GM19467 (cell line): Measurements from ENCODE around the gene CNRIP1.
"Not testable (repeated sequence)": the region's sequence is repeated elsewhere in the genome, so short reads cannot be mapped to it uniquely, and the experiment has no call there.

Experiments
- ATAC-seq: cut with Tn5 transposase; IDR thresholded peaks from one replicate; pipeline ENCODE4 v1.9.1; 2021; ENCODE audit warnings: mild to moderate bottlenecking, moderate library complexity; ENCODE audit not compliant: unreplicated experiment

Gene CNRIP1

DNA sequence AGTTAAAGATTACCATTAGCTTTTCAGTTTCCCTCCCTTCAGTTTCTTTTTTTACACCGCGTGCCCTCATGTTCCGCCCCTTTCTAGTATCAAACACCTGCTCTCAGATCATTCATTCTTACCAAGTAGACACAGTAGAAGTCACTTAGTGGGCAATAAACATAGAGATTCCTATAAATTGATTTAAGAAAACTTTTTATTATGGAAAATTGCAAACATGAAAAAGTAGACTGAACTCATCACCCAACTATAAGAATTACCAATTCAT is 21.2 kb upstream of the CNRIP1 start:
- no peak for ATAC-seq

DNA sequence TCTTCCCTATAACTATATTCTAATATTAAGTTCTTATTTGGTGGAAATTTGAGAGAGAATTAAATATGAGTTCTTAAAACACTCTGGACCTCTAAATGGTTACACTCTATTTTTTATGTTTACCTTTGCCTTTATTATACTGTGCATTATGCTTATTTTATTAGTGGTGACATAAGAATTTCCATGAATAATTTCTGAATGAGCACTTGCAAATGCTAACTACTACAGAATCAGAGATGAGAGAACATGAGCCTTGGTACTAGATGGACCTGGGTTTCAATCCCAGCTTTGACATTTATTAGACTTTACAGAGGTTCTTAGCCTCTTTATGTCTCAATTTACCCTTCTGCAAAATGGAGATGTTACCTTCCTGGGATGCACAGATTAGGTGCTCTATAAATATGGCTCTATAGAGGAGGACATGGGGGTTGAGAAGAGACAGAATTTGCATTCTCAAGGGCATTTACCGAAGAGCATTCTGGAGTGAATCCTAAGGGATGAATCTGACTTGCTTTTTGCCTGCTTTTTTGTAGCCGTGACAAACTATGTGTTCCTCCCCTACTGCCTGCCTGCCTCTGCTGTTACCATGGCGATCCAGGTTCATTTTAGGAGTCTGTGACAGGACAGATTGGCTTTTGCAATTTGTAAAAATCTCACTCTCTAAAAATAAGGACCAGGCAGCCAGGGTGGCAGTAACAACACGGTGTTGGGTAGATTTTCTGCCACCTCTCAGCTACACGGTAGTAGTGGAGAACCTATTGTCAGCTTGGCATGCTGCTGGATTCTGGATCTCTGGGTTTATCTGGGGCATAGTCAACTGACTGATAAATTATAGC is 20.7 kb upstream of the CNRIP1 start:
- no peak for ATAC-seq

- no peak for ATAC-seq
Measured at GRCh38 chr2:68336192-68336591, 16.4 kb upstream of the CNRIP1 start.

GRCh38 chr2:68333931-68334330 is 14.2 kb upstream of the CNRIP1 start:
- ATAC-seq, result no peak

GRCh38 chr2:68333009-68333408 is 13.3 kb upstream of the CNRIP1 start:
- no peak for ATAC-seq

- ATAC-seq, result no peak
Measured at GRCh38 chr2:68330691-68331090, 10.9 kb upstream of the CNRIP1 start.

- no peak for ATAC-seq
Measured at GRCh38 chr2:68328901-68329300, 9.2 kb upstream of the CNRIP1 start.

- no peak for ATAC-seq
Measured at GRCh38 chr2:68325056-68325455, 5.3 kb upstream of the CNRIP1 start.

DNA sequence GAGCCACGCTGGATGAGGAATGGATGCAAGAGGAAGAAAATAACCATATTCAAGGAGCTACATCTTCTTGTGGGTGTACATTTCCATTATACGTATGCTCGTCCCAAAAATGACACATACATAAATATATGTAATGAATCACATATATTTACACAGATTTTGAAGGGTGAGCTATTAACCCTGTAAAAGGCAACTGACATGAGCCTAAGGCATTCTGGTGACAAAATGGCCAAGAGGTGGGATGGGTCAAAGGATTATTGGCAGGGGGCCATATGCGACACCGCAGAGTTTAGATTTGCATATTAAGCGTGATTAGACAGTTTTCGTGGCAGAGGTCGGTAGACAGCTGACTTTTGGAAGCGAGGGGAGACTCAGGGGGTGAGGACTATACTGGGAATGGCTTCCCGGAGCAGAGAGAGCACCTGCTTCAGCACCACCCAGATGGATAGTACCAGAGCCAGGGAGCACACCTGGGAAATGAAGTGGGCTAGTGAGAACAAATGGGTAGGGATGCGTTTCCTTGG is 431 bp upstream of the CNRIP1 start:
- no peak for ATAC-seq

DNA sequence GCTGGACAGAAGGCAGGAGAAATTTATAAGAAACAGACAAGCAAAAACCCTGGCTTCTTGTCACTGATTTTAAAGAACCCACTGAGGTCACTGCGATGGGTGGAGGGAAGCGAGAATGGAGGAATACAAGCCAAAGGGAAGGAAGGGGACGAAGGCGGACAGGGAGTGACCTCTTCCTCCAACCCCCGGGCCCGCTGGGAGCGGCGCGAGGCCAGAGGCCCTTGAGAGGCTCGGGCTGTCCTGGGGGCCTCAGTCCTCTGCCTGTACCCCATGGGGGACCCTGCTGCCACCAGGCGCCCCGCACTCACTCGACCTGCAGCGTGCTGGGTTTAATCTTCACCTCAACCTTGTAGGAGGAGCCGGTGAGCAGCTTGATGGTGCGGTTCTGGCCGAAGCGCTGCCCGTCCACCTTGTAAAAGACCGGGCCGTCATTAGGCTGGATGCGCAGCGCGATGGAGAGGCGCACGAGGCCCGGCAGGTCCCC is 793 bp downstream of the CNRIP1 start:
- ATAC-seq, result no peak

- ATAC-seq, result no peak
Measured at GRCh38 chr2:68317971-68318913, 1.5 kb downstream of the CNRIP1 start.

DNA sequence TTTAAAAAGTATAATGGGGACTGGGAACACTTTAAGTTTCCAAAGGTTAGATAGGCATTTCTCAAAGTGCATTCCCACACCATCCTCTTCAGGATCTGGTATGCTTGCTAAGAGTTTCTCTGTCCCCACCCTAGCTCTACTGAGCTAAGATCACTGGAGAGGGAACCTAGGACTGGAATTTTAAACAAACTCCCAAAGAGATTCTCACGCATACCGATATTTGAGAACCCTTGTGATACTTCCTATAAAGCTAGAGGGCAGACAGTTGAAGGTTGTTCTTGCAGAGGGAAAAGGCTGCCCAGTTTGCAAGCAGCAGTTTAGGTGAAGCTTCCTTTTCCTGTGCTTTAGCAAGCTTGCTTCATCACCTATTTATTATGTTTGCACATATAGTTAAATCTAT is 3.6 kb downstream of the CNRIP1 start:
- ATAC-seq, result no peak

GRCh38 chr2:68311033-68311432 is 8.7 kb downstream of the CNRIP1 start:
- ATAC-seq, result no peak

GRCh38 chr2:68309426-68309825 is 10.3 kb downstream of the CNRIP1 start:
- ATAC-seq, result no peak

- not testable (repeated sequence) for ATAC-seq
Measured at GRCh38 chr2:68303902-68304272, 15.9 kb downstream of the CNRIP1 start.

- no peak for ATAC-seq
Measured at GRCh38 chr2:68303033-68303901, 16.5 kb downstream of the CNRIP1 start.

- no peak for ATAC-seq
Measured at GRCh38 chr2:68302281-68302875, 17.4 kb downstream of the CNRIP1 start.

DNA sequence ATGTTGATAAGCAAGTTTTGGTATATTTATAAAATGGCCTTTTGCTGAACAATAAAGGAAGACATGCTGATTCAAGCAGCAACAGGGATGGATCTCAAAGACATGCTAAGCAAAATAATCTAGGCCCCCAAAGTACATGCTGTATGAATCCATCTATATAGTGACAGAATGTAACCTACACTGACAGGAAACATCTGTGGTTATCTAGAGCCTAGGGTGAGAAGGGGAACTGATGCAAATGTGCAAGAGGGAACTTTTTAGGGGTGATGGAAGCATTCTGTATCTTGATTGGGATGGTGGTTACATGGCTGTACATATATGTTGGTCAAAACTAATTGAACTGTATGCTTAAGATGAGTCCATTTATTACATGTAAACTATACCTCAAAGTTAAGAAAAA is 24.2 kb downstream of the CNRIP1 start:
- ATAC-seq, result peak; percentile 62

DNA sequence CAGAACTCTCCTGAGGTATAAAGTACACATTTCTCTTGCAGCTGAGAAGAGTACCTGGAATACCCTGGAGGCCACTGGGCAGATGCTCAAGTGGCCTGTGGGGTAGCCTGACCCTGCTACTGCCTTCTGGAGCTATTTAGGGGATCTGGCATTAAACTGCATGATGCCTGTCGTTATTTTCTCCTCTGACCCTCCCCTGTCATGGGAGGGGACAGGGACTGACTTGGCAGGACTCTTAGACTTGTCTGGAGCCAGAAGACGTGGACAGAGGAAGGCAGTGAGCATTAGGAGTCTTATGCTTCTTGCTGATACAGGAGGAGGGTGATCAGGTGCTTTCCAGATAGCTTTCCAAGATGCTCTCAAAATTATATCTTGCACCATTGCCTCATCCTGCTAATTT is 24.8 kb downstream of the CNRIP1 start:
- ATAC-seq, result no peak

DNA sequence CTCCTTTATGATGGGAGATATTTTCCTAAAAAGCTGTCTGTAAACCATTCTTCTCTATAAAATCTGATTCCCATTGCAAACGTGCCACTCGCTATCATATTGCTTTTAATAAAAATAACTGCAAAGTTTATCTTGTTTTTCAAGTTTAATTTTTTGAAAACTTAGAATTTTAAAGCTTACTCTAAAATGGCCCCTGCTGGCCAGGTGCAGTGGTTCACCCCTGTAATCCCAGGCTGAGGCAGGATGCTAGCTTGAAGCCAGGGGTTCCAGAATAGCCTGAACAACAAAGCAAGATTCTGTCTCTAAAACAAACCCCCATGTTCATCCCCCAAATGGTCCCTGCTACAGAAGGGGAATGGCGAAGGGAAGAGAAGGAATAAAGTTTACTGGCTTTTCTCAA is 25.6 kb downstream of the CNRIP1 start:
- ATAC-seq, result no peak
